ENCODE results near the gene WDFY2.

- TF ChIP-seq CTCF (conservative IDR thresholded peaks at IDR 0.05) (no peak), EZH2 (IDR thresholded peaks at IDR 0.05; ENCODE audit: low read depth) (no peak)
These were observed 185.3 kb downstream of the WDFY2 start for GRCh38 chr13:51769455-51770127.

Measured in PC-9 (cell line).